DMS114 treated with DMSO at 0.1 percent for 48 hours (cell line): ENCODE results near the gene RBM26.
"Not testable (repeated sequence)": the region's sequence is repeated elsewhere in the genome, so short reads cannot be mapped to it uniquely, and the experiment has no call there.

Source experiments
- DNase-seq: peaks from one replicate; lab custom pipeline; 2025; ENCODE audit not compliant: unreplicated experiment; lab: John Stamatoyannopoulos, UW

The RBM26 gene

GRCh38 chr13:79387853-79388252 is 18.2 kb downstream of the RBM26 start:
- DNase-seq: no peak

- DNase-seq: no peak
Observed at GRCh38 chr13:79386125-79386826, 19.8 kb downstream of the RBM26 start.

GRCh38 chr13:79385694-79386093 is 20.4 kb downstream of the RBM26 start:
- no peak for DNase-seq

- DNase-seq: no peak
Observed at GRCh38 chr13:79384022-79384610, 21.9 kb downstream of the RBM26 start.

GRCh38 chr13:79382545-79383275 is 23.3 kb downstream of the RBM26 start:
- DNase-seq: no peak

GRCh38 chr13:79380997-79381396 is 25.1 kb downstream of the RBM26 start:
- DNase-seq: no peak

GRCh38 chr13:79379274-79379673 is 26.8 kb downstream of the RBM26 start:
- DNase-seq: no peak

GRCh38 chr13:79376843-79377242 is 29.2 kb downstream of the RBM26 start:
- DNase-seq: no peak

- no peak for DNase-seq
Observed at GRCh38 chr13:79374578-79374977, 31.5 kb downstream of the RBM26 start.

- no peak for DNase-seq
Observed at GRCh38 chr13:79373916-79374315, 32.1 kb downstream of the RBM26 start.

- DNase-seq: no peak
Observed at GRCh38 chr13:79369226-79369625, 36.8 kb downstream of the RBM26 start.

GRCh38 chr13:79365981-79366380 is 40.1 kb downstream of the RBM26 start:
- DNase-seq: no peak

- DNase-seq: no peak
Observed at GRCh38 chr13:79361299-79361698, 44.8 kb downstream of the RBM26 start.

- no peak for DNase-seq
Observed at GRCh38 chr13:79360095-79360494, 46.0 kb downstream of the RBM26 start.

- no peak for DNase-seq
Observed at GRCh38 chr13:79359064-79359463, 47.0 kb downstream of the RBM26 start.

- DNase-seq: no peak
Observed at GRCh38 chr13:79354285-79354684, 51.8 kb downstream of the RBM26 start.

GRCh38 chr13:79353693-79354092 is 52.4 kb downstream of the RBM26 start:
- no peak for DNase-seq

GRCh38 chr13:79352107-79352506 is 53.9 kb downstream of the RBM26 start:
- DNase-seq: no peak

GRCh38 chr13:79349608-79350007 is 56.4 kb downstream of the RBM26 start:
- not testable (repeated sequence) for DNase-seq

GRCh38 chr13:79349011-79349410 is 57.0 kb downstream of the RBM26 start:
- DNase-seq: no peak

- no peak for DNase-seq
Observed at GRCh38 chr13:79346300-79346914, 59.6 kb downstream of the RBM26 start.

GRCh38 chr13:79341202-79341601 is 64.9 kb downstream of the RBM26 start:
- no peak for DNase-seq
